ENCODE measurements around the gene C1QTNF2.

DNA sequence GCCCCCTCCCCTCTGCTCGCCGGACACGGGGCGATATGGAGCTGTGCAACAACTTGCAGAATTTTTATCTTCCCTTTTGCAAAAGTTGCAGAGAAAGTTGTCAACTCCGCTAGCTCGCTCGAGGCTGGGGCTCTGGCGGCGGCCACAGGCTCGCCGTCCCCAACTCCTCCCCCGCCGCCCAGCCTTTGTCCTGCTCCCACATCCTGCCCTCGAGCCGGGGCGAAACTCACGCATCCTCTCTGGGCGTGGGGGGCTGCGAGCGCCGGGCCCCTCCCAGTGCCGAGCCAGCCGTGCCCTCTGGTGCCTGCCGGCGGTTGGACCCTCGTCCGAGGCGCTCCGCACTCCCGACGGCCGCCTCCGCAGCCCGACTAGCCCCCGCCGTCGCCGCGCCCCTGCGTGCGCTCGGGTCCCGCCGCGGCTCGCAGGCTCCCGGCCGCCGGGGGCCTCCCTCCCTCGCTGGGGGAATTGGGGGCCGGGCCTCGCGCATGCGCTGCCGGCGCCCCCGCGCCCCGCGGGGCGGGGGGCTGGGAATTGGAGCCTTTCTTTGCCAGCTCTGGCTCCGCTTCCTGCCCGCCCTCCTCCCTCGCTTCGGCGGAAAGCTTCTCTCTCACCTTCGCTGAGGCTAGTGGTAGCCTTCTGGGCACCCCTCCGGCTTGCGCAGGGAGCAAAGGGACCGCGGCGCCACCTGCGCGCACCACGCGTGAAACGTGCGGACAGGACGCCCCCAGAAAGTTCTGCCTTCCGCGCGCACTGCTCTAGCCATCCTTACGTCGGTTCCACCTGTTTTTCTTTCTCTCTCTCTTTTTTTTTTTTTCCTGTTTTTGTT, 58.1 kb downstream of the C1QTNF2 start, which contains the start of gene CCNJL:
- TF ChIP-seq, protein P1, sequence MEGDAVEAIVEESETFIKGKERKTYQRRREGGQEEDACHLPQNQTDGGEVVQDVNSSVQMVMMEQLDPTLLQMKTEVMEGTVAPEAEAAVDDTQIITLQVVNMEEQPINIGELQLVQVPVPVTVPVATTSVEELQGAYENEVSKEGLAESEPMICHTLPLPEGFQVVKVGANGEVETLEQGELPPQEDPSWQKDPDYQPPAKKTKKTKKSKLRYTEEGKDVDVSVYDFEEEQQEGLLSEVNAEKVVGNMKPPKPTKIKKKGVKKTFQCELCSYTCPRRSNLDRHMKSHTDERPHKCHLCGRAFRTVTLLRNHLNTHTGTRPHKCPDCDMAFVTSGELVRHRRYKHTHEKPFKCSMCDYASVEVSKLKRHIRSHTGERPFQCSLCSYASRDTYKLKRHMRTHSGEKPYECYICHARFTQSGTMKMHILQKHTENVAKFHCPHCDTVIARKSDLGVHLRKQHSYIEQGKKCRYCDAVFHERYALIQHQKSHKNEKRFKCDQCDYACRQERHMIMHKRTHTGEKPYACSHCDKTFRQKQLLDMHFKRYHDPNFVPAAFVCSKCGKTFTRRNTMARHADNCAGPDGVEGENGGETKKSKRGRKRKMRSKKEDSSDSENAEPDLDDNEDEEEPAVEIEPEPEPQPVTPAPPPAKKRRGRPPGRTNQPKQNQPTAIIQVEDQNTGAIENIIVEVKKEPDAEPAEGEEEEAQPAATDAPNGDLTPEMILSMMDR (IDR thresholded peaks at IDR 0.05; ENCODE audit: low read length) = no peak
- TF ChIP-seq EZH2phosphoT487 (IDR thresholded peaks at IDR 0.05; ENCODE audit: low read length) = no peak
- TF ChIP-seq EZH2 (optimal IDR thresholded peaks at IDR 0.05; ENCODE audit: low read depth, low read length) = no peak
